NCI-H1930 (cell line): ENCODE data around the gene CHRM5.
"Not testable (repeated sequence)": the region's sequence is repeated elsewhere in the genome, so short reads cannot be mapped to it uniquely, and the experiment has no call there.

Experiments used
- DNase-seq, 2 experiments: peaks; one replicate each; lab custom pipeline; 2025; lab: John Stamatoyannopoulos, UW

Gene CHRM5

GRCh38 chr15:34043391-34043790, 75.1 kb downstream of the CHRM5 start:
- DNase-seq: no peak

- DNase-seq: no peak
These were observed 75.5 kb downstream of the CHRM5 start for GRCh38 chr15:34043813-34044212.

GRCh38 chr15:34046471-34047145, 78.3 kb downstream of the CHRM5 start:
- no peak for DNase-seq

GRCh38 chr15:34047893-34048775, 79.8 kb downstream of the CHRM5 start:
- DNase-seq: no peak

- DNase-seq: no peak
These were observed 80.8 kb downstream of the CHRM5 start for GRCh38 chr15:34049112-34049511.

GRCh38 chr15:34050385-34050784, 82.1 kb downstream of the CHRM5 start:
- DNase-seq: not testable (repeated sequence)

GRCh38 chr15:34054081-34054707, 85.9 kb downstream of the CHRM5 start:
- no peak for DNase-seq

- no peak for DNase-seq
These were observed 87.7 kb downstream of the CHRM5 start for GRCh38 chr15:34055868-34056595.

GRCh38 chr15:34056911-34057310, 88.6 kb downstream of the CHRM5 start:
- no peak for DNase-seq

GRCh38 chr15:34059476-34059875, 91.2 kb downstream of the CHRM5 start:
- DNase-seq: no peak

GRCh38 chr15:34059946-34060345, 91.6 kb downstream of the CHRM5 start:
- DNase-seq: no peak

GRCh38 chr15:34064438-34064837, 96.1 kb downstream of the CHRM5 start:
- DNase-seq: no peak

GRCh38 chr15:34065261-34065660, 97.0 kb downstream of the CHRM5 start:
- no peak for DNase-seq

- no peak for DNase-seq
These were observed 97.6 kb downstream of the CHRM5 start for GRCh38 chr15:34065941-34066340.

- DNase-seq: no peak
These were observed 101.7 kb downstream of the CHRM5 start for GRCh38 chr15:34070003-34070402.

GRCh38 chr15:34076785-34077184, 108.5 kb downstream of the CHRM5 start:
- DNase-seq: no peak

GRCh38 chr15:34078900-34079299, 110.6 kb downstream of the CHRM5 start:
- no peak for DNase-seq

- DNase-seq: no peak
These were observed 111.6 kb downstream of the CHRM5 start for GRCh38 chr15:34079904-34080303.

GRCh38 chr15:34084086-34084485, 115.8 kb downstream of the CHRM5 start:
- DNase-seq: no peak

GRCh38 chr15:34085746-34086145, 117.4 kb downstream of the CHRM5 start:
- no peak for DNase-seq

- DNase-seq: no peak
These were observed 131.6 kb downstream of the CHRM5 start for GRCh38 chr15:34099914-34100313.
